ENCODE data around the gene ZNF473.

The ZNF473 gene

DNA sequence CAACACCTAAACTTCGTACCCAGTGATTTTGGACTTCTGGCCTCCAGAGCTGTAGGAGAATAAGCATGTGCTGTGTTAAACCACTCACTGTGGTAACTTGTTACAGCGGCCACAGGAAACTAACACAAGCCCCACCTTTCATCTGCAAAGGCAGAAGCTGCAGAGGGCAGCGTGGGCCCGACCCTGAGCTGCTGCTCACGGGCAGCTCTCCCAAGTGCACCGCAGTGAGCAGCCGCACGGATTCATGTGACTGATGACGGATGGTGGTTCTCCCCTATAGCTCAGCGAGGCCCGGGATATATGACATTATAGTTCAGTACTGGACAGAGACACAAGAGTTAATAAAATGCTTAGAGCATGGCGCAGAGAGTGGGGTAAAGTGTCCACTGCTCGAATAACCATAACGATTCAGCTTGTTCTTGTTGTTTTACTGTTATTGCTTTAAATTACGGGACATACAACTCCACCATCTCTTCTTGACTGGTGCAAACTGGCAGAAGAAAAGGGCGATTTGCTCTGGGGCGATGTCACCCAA, 22.5 kb upstream of the ZNF473 start:
- DNase-seq = no peak

DNA sequence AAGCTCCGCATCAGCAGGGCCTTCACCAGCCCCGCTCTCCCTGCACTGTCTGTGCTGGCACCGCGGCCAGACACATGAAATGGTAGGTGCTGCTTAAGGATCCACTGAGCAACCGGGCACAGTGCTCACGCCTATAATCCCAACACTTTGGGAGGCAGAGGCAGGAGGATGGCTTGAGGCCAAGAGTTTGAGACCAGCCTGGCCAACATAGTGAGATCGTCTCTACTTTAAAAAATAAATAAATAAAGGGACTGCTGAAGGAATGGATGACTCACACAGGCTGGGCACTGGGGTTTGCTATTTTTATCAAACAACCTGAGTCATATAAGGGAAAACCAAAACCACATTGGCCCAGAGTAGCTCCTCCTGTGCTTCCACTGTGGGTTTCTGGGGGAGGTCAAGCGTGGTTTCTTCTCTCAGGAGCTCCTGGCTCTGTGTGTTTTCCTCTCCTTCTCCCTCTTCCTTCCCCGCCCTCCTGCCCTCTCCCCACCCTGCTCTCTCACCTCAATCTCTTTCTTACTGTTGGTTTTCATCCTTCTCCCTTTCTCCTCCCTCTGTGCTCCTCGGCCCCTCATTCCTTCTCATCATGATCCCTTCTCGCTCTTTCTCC, 21.9 kb upstream of the ZNF473 start:
- DNase-seq = peak in 2 of 51 donors; percentile 9 to 19

DNA sequence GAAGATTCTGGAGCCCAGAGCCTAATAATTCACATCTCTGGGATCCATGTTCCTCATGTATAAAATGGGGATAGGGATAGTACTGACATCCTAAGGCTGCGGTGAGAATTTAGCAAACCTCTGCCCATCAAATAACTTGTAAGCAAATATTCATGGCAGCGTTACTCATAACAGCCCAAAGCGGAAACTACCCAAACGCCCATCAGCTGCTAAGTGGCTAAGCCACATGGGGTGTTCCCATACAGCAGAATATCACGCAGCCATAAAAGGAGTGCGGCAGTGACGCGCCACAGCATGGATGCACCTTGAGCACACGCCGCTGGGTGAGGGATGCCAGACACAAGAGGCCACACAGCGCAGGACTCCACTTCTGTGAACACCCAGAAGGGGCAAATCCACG, 20.4 kb upstream of the ZNF473 start:
- DNase-seq = no peak

DNA sequence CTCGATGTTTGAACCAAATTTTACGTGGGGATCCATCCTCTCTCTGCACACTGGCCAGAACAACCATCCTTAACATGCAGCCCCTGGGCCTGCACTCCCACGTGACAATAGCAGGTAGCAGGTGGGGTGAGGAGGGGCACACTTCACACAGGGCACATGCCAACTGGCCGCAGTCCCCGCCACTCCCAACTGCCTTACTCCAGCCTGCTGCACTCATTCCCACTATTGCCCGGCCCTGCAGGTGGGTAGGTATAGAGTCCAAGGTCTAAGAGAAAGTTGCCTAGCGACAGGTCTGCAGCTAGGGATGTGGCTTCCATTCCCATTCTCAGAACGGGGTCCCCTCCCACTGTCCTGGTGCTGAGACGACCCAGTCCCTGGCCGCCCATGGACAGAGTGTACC, 18.6 kb upstream of the ZNF473 start:
- no peak for DNase-seq

DNA sequence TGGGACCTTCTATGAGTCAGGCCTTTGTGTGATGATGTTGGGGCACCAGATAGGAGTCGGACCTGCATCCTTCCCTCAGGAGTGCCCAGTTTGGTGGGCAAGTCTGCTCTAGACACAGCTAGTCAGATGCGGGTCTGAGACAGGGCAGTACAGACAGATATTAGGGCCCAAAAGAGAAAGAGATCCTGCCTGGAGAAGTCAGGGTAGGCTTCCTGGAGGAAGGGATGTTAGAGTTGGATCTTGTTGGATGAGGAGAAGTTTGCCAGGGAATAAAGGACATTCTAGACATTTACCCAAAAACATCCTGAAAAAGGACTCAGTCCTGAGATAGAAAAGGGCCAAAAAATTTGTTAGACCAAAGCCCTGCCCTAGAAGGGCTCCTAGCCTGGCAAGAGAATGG, 17.9 kb upstream of the ZNF473 start:
- DNase-seq = no peak

DNA sequence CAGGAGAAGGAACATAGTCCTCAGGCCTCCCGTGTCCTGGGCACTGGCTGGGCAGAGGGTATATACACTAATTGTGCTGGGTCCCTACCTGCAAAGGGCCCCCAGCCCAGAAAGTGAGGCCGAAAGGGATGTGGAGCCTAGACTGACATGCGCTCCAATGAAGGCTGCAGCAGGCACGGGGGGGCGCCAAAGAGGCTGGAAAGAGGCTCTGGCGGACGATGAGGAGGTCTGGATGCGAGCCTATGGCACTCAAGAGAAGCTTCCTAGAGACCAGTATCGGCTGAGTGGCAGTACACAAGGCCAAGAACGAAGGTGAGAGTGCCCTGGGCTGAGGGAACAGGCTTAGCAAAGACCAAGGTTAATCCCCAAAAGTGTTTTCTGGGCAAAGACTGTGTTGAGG, 17.3 kb upstream of the ZNF473 start:
- no peak for DNase-seq

DNA sequence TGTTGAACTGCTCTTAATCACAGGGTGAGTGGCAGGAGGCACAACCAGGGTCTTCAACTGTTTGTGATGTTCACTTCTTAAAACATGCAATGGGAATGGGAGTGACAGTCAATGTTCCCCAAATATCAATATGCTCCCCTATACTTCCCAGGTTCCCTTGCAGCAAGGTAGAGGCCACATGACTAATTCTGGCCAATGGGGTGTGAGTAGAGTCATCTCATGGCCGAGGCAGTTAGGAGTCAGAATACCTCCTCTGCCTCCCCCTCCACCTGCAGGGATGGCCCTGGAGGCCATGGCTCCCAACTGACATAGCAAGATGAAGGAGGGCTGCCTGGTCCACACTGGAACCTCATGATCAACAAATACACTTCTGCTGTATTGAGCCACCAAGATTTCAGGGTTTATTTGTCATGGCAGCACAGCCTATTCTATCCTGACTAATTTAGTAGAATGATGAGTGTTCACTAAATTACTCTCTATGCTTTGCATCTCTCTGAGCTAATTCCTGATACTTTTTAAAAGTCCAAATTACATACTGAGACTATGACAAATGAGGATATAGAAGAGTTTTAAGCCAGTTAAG, 9.5 kb upstream of the ZNF473 start:
- DNase-seq = no peak

DNA sequence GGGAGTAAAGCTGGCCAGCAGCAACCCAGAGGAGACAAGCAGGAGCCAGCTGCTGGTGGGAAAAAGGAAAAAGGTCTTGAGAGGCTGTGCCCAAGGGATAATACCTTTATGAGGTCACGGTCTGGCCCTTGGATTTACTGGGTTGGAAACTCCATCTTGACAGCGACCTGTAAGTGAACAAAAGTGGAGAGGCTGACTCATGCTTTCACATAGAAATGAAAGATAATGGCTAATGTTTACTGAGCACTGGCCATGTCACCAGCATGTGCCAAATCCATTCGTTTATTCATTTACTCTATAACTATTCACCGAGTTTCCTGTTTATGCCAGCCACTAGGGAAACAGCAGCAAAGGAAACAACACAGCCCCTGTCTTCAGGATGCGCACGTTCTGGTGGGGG, 5.3 kb upstream of the ZNF473 start:
- DNase-seq = no peak

DNA sequence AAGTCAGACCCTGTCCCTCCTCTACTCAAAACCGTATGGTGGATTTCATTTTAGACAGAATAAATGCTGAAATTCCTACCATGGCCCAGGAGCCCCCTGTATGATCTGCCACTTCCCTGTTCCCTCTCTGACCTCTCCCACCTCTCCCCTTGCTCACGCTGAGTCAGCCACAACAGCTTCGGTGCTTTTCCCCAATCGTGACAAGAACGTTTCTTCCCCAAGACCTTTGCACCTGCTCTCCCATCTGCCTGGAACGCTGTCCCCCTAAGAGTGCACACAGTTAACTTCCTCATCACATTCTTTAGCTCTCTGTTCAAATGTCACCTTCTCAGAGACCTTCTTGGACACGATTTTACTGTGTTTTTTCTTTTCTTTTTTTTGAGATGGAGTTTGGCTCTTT, 3.0 kb upstream of the ZNF473 start:
- no peak for DNase-seq

DNA sequence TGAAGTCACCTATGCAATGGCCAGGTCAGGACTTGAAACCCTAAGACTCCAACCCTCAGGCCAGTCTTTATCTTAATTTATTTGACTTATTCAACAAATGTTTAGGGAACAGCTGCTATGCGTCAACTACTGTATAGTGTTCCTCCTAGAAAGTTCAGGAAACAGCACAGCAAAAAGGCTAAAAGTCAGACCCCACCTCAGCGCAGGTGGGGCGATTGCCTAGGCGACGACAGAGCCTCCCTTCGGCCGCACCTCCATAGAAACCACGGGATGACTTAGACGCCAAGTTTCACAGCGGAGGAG, 1.1 kb upstream of the ZNF473 start:
- DNase-seq = no peak

DNA sequence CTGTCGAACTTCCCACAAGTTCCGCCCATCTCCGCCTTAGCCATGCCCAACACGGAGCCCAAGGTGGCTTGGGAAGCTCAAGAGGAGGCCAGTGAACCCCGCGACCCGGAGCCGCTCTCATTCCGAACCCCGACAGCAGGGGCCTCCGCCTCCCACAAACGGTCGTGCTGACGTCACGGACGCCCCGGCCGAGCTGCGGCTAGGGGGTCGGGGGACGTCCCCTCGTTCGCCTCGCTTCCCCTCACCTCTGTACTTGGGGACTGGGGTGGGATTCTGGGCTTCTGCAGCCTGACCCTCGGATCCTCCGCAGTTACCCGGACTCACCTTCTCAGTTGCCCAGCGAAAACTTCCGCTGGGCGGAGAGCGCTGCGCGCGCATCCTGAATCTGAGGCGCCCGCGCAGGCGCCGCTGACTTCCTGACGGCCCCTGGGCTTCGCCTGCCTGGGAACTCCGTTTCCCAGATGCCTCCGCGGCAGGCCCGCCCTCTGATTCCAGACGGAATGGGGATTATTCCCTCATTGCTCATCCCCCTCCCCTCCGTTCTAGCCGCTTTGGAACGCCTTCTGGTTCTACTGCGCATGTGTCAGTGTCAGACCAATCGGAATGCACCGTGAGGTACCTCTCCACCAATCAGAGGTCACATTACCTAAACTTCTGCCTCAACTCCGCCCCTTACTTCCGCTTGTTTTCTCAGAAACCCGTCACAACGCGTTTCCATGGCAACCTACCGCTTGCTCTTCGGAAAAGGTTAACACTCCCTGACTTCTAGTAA, 597 bp upstream of the ZNF473 start, which contains the start of gene VRK3:
VRK3 (minus strand) TSS at position 351 of the 772 bp plus-strand sequence. CDS start 9,210 bp downstream, outside the sequence.
- DNase-seq = peak; percentile 84 to 100 (median 98)

DNA sequence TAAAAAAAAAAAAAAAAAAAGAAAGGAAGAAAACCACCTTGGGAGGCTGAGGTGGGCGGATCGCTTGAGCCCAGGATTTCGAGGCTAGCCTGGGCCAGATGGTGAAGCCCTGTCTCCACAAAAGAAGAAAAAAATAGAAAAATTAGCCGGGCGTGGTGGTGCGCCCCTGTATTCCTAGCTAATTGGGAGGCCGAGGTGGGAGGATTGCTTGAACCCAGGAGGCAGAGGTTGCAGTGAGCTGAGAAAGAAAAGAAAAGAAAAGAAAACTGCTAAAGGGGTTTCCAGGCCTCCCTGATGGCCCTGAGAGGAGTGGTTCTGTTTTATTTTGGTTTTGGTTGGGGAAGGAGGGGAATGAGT, 723 bp downstream of the ZNF473 start:
- no peak for DNase-seq

DNA sequence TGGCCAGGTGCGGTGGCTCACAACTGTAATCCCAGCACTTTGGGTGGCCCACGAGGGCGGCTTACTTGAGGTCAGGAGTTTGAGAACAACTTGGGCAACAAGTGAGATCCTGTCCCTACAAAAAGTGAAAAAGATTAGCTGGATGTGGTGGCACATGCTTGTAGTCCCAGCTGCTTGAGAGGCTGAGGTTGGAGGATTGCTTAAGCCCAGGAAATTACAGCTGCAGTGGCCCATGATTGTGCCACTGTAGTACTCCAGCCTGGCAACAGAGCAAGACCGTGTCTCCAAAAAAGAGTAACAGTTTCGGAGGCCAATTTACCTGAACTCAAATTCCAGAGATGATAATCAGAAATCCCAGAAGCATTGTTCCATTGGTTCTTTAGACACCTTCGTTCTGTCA, 4.4 kb downstream of the ZNF473 start:
- no peak for DNase-seq

DNA sequence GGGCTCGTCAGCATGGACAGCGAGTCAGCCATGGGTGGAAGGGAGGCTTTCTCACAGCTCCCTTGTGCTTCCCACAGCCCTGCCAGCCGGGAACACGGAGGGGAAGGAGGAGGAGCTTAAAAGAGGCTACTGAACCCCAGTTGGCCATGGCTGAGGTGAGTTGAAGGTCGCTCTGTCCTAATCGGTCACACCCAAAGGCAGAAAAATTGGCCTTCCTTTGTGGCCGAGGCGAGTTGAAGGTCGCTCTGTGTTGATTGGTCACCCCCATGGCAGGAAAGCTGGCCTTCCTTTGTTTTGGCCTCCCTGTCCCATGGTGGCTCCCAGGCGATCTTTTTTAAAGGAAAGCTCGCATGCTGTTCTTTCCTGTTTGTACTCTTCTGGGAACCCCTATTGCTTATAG, 5.1 kb downstream of the ZNF473 start:
- no peak for DNase-seq

DNA sequence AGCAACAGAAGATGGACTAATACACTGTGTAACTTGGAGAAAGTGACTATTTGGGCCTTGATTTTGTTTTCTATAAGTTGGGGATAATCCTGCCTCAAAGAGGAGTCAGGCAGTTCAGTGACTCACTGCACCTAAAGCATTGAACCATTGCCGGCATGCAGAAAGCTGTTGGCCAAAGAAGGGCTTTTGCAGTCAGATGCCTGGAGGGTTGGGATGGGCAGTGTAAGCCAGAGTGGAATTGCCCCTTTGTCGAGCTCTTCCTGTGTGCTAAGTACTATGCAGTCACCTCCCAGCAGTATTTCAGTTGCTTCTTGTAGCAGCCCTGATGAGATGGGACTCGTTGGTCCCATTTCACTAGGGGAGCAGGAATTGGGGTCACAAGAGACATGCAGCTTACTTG, 11.1 kb downstream of the ZNF473 start:
- no peak for DNase-seq

DNA sequence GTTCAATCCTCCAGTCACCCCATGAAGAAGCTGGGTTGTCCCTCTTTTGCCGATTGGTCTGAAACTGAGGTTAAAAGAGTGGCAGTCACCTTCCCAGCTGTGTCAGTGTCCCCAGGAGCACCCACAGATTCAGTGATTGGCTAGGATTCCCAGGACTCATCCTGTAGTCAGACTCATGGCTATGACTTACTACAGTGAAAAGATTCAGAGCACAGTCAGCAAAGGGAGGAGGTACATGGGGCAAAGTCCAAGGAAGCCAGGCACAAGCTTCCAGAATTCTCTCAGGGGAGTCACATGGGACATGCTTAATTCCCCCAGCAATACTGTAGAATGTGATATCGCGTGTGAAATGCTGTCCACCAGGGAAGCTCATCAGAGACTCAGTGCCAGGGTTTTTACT, 14.2 kb downstream of the ZNF473 start:
- peak in 1 of 51 donors; percentile 15 for DNase-seq

DNA sequence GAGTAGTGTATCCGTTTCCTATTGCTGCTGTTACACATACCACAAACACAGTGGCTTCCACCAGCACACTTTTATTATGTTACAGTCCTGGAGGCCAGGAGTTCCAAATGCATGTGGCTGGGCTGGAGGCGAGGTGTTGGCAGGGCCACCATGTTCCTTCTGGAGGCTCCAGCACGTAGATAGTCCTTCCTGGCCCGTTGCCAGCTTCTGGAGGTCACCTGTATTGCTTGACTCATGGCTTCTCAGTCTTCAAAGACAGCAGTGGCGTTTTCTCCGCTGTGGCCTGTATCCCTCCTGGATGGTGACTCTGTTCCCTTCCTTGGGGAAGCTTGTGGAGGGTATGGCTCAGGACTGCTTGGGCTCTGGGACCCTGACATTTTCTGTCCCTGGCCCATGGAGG, 15.2 kb downstream of the ZNF473 start:
- no peak for DNase-seq

DNA sequence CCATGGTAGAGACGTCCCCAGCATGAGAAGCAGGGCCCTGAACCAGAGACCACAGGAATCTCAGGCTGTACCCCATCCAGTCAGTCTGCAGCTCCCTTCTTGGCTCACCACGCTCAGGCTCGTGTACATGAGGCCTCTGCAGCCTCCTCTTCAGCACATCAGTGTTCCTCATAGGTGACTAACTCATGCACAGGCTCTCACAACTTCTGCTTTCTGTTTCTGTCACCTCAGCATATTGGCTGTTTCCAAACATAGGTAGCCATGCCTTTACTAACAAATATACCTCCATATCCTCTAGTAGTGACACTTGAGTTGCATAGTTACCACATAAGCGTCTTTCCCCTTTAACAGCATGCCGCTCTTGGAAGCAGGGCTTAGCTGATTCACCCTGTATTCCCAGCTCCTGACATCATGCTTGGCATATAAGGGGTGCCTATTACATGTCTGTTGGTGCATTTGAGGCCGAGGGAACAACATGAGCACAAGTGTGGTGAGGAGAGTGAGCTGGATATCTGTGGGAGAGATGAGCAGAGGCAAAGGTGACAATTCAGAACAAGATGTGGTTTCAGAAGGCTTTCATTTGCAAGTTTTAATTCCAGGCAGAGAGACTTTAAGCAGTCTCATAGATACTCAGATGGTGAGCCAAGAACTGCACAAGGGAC, 16.7 kb downstream of the ZNF473 start:
- no peak for DNase-seq

DNA sequence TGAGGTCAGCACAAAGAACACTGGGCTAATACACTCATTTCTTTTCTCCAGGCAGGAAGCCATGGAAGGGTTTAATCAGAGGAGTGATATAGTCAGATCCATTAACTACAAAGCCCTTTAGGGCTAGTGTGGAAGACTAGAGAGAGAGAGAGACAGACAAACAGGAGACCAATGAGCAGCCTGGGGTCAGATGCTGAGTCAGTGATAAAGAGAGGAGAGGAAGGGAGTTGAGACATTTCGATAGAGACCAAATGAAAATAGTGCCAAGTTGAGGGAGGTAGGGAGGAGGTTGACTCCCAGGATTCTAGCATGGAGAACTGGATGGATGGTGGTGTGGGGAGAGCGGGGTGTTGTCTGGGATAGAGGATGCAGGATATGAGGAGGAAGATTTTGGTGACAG, 18.2 kb downstream of the ZNF473 start:
- no peak for DNase-seq

DNA sequence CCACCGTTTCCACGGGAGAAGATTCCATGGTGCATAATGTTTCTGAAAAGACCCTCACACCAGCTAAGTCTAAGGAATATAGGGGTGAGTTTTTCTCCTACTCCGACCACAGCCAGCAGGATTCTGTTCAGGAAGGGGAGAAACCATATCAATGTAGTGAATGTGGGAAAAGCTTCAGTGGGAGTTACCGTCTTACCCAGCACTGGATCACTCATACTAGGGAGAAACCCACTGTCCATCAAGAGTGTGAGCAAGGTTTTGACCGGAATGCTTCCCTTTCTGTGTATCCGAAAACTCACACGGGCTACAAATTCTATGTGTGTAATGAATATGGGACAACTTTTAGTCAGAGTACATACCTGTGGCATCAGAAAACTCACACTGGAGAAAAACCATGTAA, 19.1 kb downstream of the ZNF473 start:
- no peak for DNase-seq

DNA sequence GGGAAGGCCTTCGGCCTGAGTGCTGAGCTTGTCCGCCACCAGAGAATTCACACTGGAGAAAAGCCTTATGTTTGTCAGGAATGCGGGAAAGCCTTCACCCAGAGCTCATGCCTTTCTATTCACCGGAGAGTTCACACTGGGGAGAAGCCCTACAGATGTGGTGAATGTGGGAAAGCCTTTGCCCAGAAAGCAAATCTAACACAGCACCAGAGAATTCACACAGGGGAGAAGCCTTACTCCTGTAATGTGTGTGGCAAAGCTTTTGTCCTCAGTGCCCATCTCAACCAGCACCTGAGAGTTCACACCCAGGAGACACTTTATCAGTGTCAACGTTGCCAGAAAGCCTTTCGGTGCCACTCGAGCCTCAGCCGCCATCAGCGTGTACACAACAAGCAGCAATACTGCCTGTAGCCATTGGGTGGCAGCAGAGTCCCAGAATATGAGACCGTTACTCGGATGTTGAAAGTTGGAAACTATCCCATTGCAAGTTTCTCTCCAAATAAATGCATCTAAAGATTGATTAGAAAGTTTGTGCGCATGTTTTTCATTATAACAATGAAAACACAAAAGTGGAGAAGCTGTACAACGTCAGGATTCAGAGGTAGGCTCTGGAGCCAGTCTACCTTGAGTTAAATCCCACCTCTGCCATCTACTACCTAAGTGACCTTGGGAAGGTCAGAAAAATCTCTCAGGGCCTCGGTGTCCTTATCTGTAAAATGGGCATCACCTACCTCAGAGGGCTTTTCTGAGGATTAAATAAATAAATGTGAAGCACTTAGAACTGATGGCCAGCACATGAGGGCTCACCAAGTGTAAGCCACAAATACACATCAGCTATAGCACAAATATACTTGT, 21.1 kb downstream of the ZNF473 start:
- peak in 48 of 51 donors; percentile 1 to 81 (median 40) for DNase-seq

DNA sequence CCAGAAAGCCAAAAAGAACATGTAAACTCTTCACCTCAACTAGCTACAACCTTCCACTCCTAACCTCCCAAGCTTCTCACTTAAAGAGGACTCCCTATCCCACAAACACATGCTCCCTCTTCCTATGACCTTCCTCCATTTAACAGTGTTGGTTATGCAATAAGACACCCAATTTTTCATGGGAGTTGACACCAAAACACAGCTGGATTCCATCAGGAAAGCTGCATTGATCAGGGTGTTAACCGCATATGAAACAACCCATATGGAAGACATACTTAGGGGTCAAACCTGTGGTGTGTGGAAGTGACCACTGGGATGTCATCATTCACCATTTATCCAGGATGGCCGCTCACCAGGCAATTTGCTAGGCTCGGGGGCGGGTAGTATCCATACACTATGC, 21.9 kb downstream of the ZNF473 start:
- no peak for DNase-seq
